Astrocyte of the spinal cord (primary cell): ENCODE measurements around the gene RXRG.

Source experiments
- DNase-seq: peaks from one replicate; pipeline ENCODE4 v3.0.0; 2011; ENCODE audit warnings: low read depth, low spot score
- H3K4me3 ChIP-seq: 2 replicates; pipeline ENCODE4 v1.5.1; 2011; ENCODE audit warnings: low read depth, mild to moderate bottlenecking, low read length, moderate library complexity
- in situ Hi-C: cut with HindIII; loops from 2 replicates; pipeline ENCODE4 v1.10.0; 2017; ENCODE audit warnings: low sequenced_read_pairs
- TF ChIP-seq, protein P1 (sequence below): IDR thresholded peaks from 2 replicates; pipeline ENCODE4 v1.5.1; 2012; ENCODE audit warnings: low read depth, mild to moderate bottlenecking, low read length, inconsistent platforms

Gene RXRG

DNA sequence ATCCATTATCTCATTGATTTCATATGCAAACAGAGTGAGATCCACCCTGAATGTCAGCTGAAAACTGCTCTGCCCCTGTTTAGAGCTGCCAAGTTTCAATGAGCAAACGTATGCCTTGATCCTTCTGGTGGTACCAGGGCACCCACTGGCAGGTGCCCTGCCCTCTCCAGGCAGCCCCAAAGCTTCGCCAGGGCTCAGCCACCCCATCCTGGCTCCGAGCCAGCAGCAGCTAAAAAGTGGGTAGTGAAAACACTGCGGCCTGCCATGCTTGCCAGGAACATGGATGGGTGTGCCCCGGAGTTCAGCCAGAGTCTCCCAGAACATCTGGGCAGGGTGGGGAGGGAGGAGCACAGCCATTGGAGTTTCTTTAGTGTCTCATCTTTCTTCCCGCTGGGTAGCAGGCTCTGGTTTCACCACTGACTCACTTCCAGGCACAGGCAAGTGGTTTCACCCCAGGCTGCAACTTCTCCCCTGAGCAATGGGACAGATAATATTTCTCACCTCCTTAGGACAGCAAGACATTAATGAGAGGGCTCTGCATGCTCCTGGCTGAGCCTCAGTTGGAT lies 80.3 kb downstream of the RXRG start:
- H3K4me3 ChIP-seq = no peak overlapping the region
- in situ Hi-C loops = no loop called here
- no peak for DNase-seq
- TF ChIP-seq, protein P1, sequence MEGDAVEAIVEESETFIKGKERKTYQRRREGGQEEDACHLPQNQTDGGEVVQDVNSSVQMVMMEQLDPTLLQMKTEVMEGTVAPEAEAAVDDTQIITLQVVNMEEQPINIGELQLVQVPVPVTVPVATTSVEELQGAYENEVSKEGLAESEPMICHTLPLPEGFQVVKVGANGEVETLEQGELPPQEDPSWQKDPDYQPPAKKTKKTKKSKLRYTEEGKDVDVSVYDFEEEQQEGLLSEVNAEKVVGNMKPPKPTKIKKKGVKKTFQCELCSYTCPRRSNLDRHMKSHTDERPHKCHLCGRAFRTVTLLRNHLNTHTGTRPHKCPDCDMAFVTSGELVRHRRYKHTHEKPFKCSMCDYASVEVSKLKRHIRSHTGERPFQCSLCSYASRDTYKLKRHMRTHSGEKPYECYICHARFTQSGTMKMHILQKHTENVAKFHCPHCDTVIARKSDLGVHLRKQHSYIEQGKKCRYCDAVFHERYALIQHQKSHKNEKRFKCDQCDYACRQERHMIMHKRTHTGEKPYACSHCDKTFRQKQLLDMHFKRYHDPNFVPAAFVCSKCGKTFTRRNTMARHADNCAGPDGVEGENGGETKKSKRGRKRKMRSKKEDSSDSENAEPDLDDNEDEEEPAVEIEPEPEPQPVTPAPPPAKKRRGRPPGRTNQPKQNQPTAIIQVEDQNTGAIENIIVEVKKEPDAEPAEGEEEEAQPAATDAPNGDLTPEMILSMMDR = no peak

DNA sequence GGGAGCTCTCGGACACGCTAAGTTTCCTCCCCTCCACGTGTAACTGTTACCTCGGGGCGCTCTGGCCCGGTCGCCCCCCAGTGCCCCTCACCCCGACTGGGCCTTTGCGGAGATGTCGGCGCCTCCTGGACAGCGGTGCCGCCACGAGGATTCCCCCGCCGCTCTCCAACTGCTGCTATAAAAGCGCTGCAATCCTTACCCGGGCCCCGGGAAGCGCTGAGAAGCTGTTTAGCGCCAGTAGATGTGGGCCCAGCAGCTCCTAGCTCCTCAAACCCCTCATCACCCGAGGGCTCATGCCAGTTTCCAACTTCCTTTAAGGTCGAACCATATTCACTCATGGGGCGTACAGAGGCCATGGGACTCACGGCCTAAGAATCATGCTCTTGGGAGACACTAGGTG lies 88.0 kb downstream of the RXRG start:
- no peak overlapping the region for H3K4me3 ChIP-seq
- DNase-seq = no peak
- in situ Hi-C loops = no loop called here
- TF ChIP-seq, protein P1 = no peak

DNA sequence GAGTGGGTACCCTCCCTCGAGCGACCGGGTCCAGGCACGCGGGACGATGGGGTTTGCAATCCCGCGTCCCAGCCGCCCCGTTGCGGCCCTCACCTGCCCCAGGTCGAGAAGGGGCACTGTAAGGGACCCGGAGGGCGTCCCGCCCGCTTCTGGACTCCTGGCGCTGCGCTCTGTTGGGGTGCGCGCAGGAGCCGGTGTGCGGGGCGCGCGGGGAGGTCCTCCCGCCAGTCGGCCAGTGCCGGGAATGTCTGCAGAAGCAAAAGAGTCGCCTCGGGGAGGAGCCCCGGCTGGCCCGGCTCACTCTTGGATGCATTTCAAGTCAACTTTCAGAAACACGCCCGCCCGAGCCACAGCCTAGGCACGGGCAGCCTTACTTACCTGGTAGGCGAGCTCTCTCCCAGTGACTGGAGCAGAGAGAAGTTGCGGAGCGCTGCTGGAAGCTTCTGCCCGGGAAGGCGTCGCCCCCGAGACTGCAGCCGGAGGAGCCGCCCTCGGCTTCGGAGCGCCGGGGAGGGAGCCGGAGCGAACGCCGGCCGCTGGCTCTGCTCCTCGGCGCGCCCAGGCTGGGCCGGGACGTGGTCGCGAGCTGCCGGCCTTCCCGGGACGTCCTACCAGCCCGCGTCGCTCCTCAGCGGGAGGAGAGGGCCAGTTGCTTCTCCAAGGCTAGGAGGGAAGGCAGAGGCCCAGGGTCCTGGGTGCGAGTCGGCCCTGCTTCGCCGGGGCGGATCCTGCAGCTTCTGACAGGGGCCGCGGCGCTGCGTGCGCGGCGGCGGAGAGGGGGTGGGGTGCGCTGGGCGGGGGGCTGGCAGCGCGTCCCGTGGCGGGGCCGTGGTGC lies 88.7 kb downstream of the RXRG start, which contains the start of gene LMX1A:
Gene LMX1A (minus strand): TSS at position 739 of the 835 bp plus-strand sequence. CDS start 1,156 bp downstream, outside the sequence.
- DNase-seq = no peak
- TF ChIP-seq, protein P1 = no peak
- no peak within 1 kb of the TSS for H3K4me3 ChIP-seq
- in situ Hi-C loops = no loop called here

DNA sequence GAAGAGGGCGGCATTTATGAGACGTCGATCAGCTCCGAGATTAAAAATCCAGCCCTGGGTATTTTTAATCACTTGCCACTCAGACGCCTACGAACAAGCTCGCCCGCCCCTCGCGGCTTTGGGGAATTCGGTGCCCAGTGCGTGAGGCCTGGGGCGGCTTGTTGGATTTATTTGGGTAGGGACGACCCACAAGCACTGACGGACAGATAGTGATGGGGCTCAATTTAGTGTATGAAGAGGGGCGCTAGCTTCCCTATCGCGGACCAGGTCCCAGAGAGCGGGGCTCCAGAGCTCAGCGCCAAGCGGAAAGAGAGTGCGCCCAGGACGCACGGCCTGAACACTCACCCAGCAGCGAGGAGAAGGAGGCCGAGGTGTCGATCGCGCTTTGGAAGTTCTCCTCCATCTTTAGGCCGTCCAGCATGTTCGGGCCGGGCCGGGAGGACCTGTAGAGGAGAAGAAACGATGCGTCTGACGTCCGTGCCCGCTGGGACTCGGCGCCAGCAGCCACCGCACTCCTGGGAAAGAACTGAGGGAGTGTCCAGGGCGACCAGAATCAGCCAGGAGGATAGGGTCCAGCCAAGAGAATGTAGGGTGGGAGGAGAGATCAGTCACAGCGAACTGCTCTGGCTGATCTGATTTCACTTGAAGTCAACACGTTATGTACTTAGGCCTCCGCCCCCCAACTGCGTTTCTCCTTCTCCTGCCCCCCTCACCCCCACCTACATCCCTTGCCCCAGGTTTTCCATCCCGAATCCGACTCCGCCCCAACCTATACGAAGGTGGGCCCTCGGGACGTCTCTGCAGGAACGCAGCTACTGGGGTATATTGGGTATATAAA lies 89.6 kb downstream of the RXRG start:
- DNase-seq = no peak
- TF ChIP-seq, protein P1 = no peak
- in situ Hi-C loops = no loop called here
- no peak overlapping the region for H3K4me3 ChIP-seq

DNA sequence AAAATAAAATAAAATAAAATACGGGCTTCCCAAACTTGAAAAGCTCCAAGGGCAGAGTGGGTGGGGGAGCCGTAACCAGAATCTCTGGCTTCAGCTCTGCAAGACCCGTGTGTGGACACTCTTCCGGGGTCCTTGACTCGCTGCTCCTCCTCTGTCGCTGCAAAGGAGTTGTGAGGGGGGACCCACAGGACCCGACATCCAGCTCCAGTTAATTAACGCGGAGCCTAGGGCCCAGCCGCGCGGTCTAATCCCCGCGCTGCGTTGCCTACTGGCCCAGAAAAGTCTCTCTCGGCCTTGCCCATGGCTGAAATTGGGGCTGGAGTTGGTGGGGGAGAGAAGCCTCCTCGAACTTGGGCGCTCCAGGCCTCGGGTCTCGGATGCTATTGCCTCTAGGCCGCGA lies 90.2 kb downstream of the RXRG start:
- in situ Hi-C loops = no loop called here
- no peak for DNase-seq
- TF ChIP-seq, protein P1 = no peak
- H3K4me3 ChIP-seq = no peak overlapping the region

DNA sequence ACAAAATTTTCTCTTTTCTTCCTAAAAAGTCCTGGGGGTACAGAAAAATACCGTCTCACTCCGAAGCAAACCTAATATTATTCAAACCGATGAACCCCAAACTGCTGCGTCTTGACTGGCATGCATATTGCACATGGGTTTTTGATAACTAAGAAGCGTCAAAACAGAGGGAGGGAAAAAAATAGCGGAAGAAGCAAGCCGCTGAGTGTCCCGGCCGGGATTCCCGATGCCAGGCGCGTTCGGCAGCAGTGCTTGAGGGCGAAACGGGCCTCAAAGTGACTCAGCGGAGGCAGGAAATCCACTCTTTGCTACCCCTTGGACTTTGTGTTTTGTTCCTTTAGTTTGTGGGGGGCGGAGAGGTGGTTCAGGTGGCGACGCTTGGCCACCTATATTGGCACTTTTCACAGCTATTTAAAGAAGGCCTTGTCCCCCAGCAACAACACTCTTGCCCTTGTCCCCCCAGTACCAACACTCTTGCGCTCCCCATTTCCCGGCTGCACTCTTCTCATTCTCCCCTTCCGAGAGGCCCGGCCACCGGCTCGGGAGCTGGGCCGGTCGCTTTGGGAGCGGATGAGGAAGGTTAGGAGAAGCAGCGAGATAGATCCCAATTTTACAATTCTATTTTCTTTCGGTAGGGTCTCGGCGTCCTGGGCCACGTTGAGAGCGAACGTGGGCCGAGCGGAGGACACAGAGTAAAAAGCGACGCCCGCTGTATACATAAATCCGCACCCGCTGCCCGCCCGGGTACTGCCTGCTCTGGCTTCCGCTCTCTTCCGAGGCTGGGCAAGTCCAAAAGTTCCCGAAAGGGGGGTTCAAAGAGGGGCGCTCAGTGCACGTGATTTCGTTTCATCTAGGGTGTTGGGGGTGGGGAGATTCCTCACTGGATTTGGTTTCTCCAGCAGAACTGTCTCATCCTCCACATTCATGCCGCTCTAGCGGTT lies 90.9 kb downstream of the RXRG start:
- no peak for DNase-seq
- in situ Hi-C loops = no loop called here
- TF ChIP-seq, protein P1 = no peak
- no peak overlapping the region for H3K4me3 ChIP-seq
